Nephron (organoid): ENCODE data around the gene PSRC1.

Source experiments
- H3K27ac Mint-ChIP-seq, 3 experiments: 2 replicates each; pipeline ENCODE4 v1.8.0; 2020; ENCODE audit warnings: mixed read lengths in 3 of 3, mild to moderate bottlenecking in 2 of 3, moderate library complexity in 1 of 3
- H3K27me3 Mint-ChIP-seq: 2 replicates; pipeline ENCODE4 v1.8.0; 2021; ENCODE audit warnings: low read depth, mild to moderate bottlenecking, moderate library complexity, mixed read lengths
- H3K36me3 Mint-ChIP-seq: 2 replicates; pipeline ENCODE4 v1.8.0; 2020; ENCODE audit warnings: low read depth, mixed read lengths
- H3K4me1 Mint-ChIP-seq: 2 replicates; pipeline ENCODE4 v1.8.0; 2020; ENCODE audit warnings: mixed read lengths
- H3K4me3 Mint-ChIP-seq, 3 experiments: 2 replicates each; pipeline ENCODE4 v1.8.0; 2020; ENCODE audit warnings: mild to moderate bottlenecking in 3 of 3, mixed read lengths in 3 of 3, moderate library complexity in 2 of 3
- H3K9me3 Mint-ChIP-seq: 2 replicates; pipeline ENCODE4 v1.8.0; 2020; ENCODE audit warnings: mixed read lengths
- CTCF ChIP-seq, 3 experiments: fragments of 200-600 bp; sonication (generic); IDR thresholded peaks; one replicate each; pipeline ENCODE4 v1.5.0; 2021; ENCODE audit warnings: antibody characterized with exemption in 3 of 3; ENCODE audit not compliant: unreplicated experiment in 3 of 3

The PSRC1 gene

GRCh38 chr1:109315288-109315687 is 32.3 kb upstream of the PSRC1 start:
- Mint-ChIP-seq H3K27ac (no peak overlapping the region), H3K9me3 (no peaks in the 10 kb centered on the region)
- no peak for TF ChIP-seq CTCF (IDR thresholded peaks at IDR 0.05; ENCODE audit: unreplicated experiment in 3 of 3)

GRCh38 chr1:109314795-109315194 is 31.9 kb upstream of the PSRC1 start:
- no peak for TF ChIP-seq CTCF (IDR thresholded peaks at IDR 0.05; ENCODE audit: unreplicated experiment in 3 of 3)
- H3K36me3 Mint-ChIP-seq, result peaks cover 34% of the 10 kb centered on the region
- no peaks in the 10 kb centered on the region for H3K27me3 Mint-ChIP-seq
- H3K27ac Mint-ChIP-seq, result no peak overlapping the region
- peaks cover 7% of the 10 kb centered on the region for H3K4me1 Mint-ChIP-seq
- no peak overlapping the region for H3K4me3 Mint-ChIP-seq
- H3K9me3 Mint-ChIP-seq, result no peaks in the 10 kb centered on the region

More at GRCh38 chr1:109315288-109315687, 32.3 kb upstream of the PSRC1 start:
- no peak overlapping the region for H3K4me3 Mint-ChIP-seq
- no peaks in the 10 kb centered on the region for H3K27me3 Mint-ChIP-seq
- peaks cover 38% of the 10 kb centered on the region for H3K36me3 Mint-ChIP-seq
- H3K4me1 Mint-ChIP-seq, result peaks cover 6% of the 10 kb centered on the region

GRCh38 chr1:109312978-109313775 is 30.2 kb upstream of the PSRC1 start:
- no peak for TF ChIP-seq CTCF (IDR thresholded peaks at IDR 0.05; ENCODE audit: unreplicated experiment in 3 of 3)
- no peaks in the 10 kb centered on the region for H3K9me3 Mint-ChIP-seq
- no peak overlapping the region for H3K4me3 Mint-ChIP-seq
- H3K27me3 Mint-ChIP-seq, result no peaks in the 10 kb centered on the region
- H3K4me1 Mint-ChIP-seq, result peaks cover 18% of the 10 kb centered on the region
- peaks cover 29% of the 10 kb centered on the region for H3K36me3 Mint-ChIP-seq
- H3K27ac Mint-ChIP-seq, result no peak overlapping the region

- no peak overlapping the region for H3K27ac Mint-ChIP-seq
- H3K27me3 Mint-ChIP-seq, result no peaks in the 10 kb centered on the region
- no peak for TF ChIP-seq CTCF (IDR thresholded peaks at IDR 0.05; ENCODE audit: unreplicated experiment in 3 of 3)
- H3K4me1 Mint-ChIP-seq, result peaks cover 23% of the 10 kb centered on the region
- no peaks in the 10 kb centered on the region for H3K9me3 Mint-ChIP-seq
- peaks cover 29% of the 10 kb centered on the region for H3K36me3 Mint-ChIP-seq
- no peak overlapping the region for H3K4me3 Mint-ChIP-seq
Measured at GRCh38 chr1:109312246-109312645, 29.3 kb upstream of the PSRC1 start.

- Mint-ChIP-seq H3K27ac (peak overlapping the region; percentile 36 to 78 (median 55)), H3K4me3 (no peak overlapping the region), H3K36me3 (peaks cover 14% of the 10 kb centered on the region), H3K4me1 (peaks cover 42% of the 10 kb centered on the region), H3K27me3 (no peaks in the 10 kb centered on the region), H3K9me3 (no peaks in the 10 kb centered on the region)
- TF ChIP-seq CTCF (IDR thresholded peaks at IDR 0.05; ENCODE audit: unreplicated experiment in 3 of 3), result no peak
Measured at GRCh38 chr1:109309347-109309746, 26.4 kb upstream of the PSRC1 start.
